Activated CD4-positive, alpha-beta memory T cell treated with anti-CD3 and anti-CD28 coated beads, Interleukin-2, amount 10 ng/mL, durations not matched to agents 7 days and 5 days (primary cell): ENCODE measurements around the gene MSANTD3. TPM values are rescaled to one million over a fixed set of nuclear protein-coding genes. Genes with fewer than 3 reads are reported as not detected.
A peak's percentile ranks its signal among the peaks of the same experiment; 100 is the strongest.

Source experiments
- CTCF ChIA-PET: fragments of 350-600 bp; sonication (Branson Sonifier 250); formaldehyde crosslinking; loops from one replicate; lab custom pipeline; 2021; ENCODE audit warnings: antibody characterized with exemption, inconsistent platforms; lab: Charles Lee
- POLR2A ChIA-PET: fragments of 350-600 bp; sonication (Branson Sonifier 250); formaldehyde crosslinking; loops from one replicate; lab custom pipeline; 2021; ENCODE audit warnings: antibody characterized with exemption; lab: Charles Lee
- DNase-seq: peaks from one replicate; pipeline ENCODE4 v3.0.0-alpha.2; 2020
- H3K27ac Mint-ChIP-seq: one replicate; pipeline ENCODE4 v1.8.0; 2021; ENCODE audit warnings: mild to moderate bottlenecking, mixed read lengths
- H3K27me3 Mint-ChIP-seq: one replicate; pipeline ENCODE4 v1.8.0; 2021; ENCODE audit warnings: mixed read lengths
- H3K36me3 Mint-ChIP-seq: one replicate; pipeline ENCODE4 v1.8.0; 2021; ENCODE audit warnings: low read depth, mixed read lengths
- H3K4me1 Mint-ChIP-seq: one replicate; pipeline ENCODE4 v1.8.0; 2021; ENCODE audit warnings: mixed read lengths
- H3K4me3 Mint-ChIP-seq: one replicate; pipeline ENCODE4 v1.8.0; 2021; ENCODE audit warnings: mild to moderate bottlenecking, mixed read lengths
- H3K9me3 Mint-ChIP-seq: one replicate; pipeline ENCODE4 v1.8.0; 2021; ENCODE audit warnings: mixed read lengths
- total RNA-seq, 2 experiments: library from RNA; stranded (reverse); gene quantifications; one replicate each; pipeline ENCODE4 v1.2.3, GENCODE V29; 2021

MSANTD3 gene
- total RNA-seq, 2 experiments from 2014 or later, result 17.1 to 18.2 TPM

DNA sequence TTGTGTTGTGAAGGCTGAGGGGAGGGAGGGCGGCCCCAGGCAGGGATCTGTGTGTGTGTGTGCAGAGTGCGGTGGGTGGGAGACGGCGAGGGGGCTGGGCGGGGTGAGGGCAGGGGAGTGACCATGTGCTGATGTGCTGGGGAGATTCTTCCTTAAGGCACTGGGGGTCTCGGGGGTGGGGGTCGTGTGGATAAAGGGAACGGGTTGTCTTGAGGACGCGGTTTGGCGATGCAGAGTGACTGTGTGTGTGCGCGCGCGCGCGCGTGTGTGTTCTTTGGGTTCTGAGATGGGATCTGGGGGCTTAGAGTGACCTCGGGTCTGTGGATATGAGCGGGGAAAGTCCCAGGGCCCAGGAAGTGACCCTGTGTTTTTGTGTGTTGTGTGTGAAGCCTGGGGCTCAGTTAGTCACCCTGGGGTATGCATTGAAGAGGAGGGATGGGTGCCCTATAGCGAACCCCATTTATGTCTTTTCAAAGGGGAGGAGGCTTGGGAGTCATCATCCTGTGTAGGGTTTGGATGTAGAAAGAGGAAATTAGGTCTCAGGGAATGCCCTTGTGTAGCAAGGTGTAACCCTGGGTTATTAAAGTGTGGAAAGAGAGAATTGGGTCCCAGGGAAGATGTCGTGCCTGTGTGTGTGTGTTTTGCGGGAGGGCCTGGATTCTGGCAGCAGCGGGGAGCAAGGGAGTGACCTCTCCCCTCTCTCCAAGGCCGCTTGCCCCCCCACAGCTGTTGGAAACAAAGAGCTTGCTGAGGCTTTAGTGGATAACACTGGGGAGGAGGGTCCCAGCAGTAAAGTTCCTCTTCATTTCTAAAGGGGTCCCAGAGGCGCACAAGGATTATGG is 47.4 kb downstream of the MSANTD3 start:
- no peak for DNase-seq
- CTCF ChIA-PET, result no interaction called here
- no peaks in the 10 kb centered on the region for H3K9me3 Mint-ChIP-seq
- peaks cover 5% of the 10 kb centered on the region for H3K4me1 Mint-ChIP-seq
- H3K27ac Mint-ChIP-seq, result no peak overlapping the region
- POLR2A ChIA-PET, result no interaction called here
- peaks cover 35% of the 10 kb centered on the region for H3K27me3 Mint-ChIP-seq
- no peaks in the 10 kb centered on the region for H3K36me3 Mint-ChIP-seq
- peak overlapping the region; percentile 21 for H3K4me3 Mint-ChIP-seq

DNA sequence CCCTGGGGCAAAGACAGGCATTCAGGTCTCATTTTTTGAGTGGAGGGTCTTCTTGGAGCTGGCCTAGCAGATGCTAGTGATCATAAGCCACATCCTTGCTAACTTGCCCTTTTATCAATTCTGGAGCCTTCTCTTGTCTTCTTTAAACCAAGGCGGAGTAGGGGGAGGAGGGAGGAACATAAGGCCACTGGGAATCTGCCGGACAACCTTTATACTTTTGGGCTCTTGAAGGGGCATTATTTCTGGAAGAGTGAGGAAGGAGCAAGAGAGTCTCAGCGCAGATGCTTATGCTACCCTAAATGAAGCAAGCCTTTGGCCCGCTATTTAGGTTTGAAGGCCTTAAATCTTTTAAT is 48.0 kb downstream of the MSANTD3 start:
- Mint-ChIP-seq H3K9me3 (no peaks in the 10 kb centered on the region), H3K36me3 (no peaks in the 10 kb centered on the region), H3K4me3 (no peak overlapping the region), H3K27me3 (peaks cover 35% of the 10 kb centered on the region), H3K4me1 (peaks cover 5% of the 10 kb centered on the region), H3K27ac (no peak overlapping the region)
- CTCF ChIA-PET, result no interaction called here
- no peak for DNase-seq
- POLR2A ChIA-PET, result no interaction called here

DNA sequence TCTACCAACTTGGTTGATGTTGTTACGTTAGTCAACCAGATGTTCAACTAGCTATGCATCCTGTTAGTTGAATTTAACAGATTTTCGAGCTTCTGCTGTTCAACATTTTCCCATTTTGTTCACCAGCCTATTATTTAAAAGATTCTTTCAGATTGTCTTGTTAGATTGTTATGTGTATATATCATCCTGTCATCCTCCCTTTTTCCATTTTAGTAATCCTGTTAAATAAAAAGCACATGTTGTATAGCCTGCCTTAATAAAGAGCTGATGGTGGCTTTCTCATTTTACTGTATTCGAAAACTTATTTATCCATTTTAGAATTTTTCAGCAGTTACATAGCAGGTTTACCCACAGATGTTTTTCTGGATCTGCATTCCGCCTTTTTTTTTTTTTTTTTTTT is 50.3 kb downstream of the MSANTD3 start:
- H3K36me3 Mint-ChIP-seq, result no peaks in the 10 kb centered on the region
- DNase-seq, result no peak
- H3K9me3 Mint-ChIP-seq, result no peaks in the 10 kb centered on the region
- CTCF ChIA-PET, result interaction anchor here (0.7 to 0.9 kb wide), 2 partner anchors 125 to 637 kb away, joined by 3 read pairs; no protein-coding TSS in a partner anchor
- peaks cover 40% of the 10 kb centered on the region for H3K27me3 Mint-ChIP-seq
- POLR2A ChIA-PET, result no interaction called here
- H3K4me3 Mint-ChIP-seq, result no peak overlapping the region
- no peak overlapping the region for H3K27ac Mint-ChIP-seq
- peaks cover 5% of the 10 kb centered on the region for H3K4me1 Mint-ChIP-seq

DNA sequence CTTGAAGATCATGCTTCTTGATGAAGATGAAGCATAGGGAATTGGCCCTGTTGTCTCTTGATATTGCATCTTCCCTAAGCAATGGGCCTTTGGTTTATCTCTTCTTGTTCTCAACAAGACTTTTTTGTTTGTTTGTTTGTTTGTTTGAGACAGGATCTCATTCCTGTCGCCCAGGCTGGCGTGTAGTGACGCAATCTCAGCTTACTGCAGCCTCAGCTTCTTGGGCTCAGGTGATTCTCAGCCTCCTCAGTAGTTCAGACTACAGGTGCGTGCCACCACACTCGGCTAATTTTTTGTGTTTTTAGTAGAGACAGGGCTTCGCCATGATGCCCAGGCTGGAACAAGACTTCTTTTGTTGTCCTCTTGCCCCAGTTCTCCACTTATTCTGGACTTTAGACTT is 51.2 kb downstream of the MSANTD3 start:
- no peak overlapping the region for H3K4me3 Mint-ChIP-seq
- peaks cover 35% of the 10 kb centered on the region for H3K27me3 Mint-ChIP-seq
- ChIA-PET POLR2A (no interaction called here), CTCF (no interaction called here)
- H3K4me1 Mint-ChIP-seq, result peaks cover 5% of the 10 kb centered on the region
- H3K9me3 Mint-ChIP-seq, result no peaks in the 10 kb centered on the region
- no peaks in the 10 kb centered on the region for H3K36me3 Mint-ChIP-seq
- no peak for DNase-seq
- H3K27ac Mint-ChIP-seq, result no peak overlapping the region

DNA sequence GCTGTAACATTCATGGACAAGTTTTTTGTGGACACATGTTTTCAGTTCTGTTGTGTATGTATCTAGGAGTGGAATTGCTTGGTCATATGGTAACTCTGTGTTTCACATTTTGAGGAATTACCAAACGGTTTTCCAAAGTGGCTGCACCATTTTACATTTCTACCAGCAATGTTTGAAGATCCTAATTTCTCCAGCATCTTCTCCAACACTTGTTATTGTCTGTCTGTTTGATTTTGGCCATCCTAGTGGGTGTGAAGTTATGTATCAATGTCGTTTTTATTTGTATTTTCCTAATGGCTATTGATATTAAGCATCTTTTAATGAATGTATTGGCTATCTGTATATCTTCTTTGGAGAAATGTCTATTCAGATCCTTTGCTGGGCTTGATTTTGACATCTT is 52.9 kb downstream of the MSANTD3 start:
- ChIA-PET POLR2A (no interaction called here), CTCF (no interaction called here)
- no peak overlapping the region for H3K4me3 Mint-ChIP-seq
- H3K9me3 Mint-ChIP-seq, result no peaks in the 10 kb centered on the region
- no peaks in the 10 kb centered on the region for H3K4me1 Mint-ChIP-seq
- DNase-seq, result no peak
- no peak overlapping the region for H3K27ac Mint-ChIP-seq
- H3K36me3 Mint-ChIP-seq, result no peaks in the 10 kb centered on the region
- H3K27me3 Mint-ChIP-seq, result peaks cover 26% of the 10 kb centered on the region

DNA sequence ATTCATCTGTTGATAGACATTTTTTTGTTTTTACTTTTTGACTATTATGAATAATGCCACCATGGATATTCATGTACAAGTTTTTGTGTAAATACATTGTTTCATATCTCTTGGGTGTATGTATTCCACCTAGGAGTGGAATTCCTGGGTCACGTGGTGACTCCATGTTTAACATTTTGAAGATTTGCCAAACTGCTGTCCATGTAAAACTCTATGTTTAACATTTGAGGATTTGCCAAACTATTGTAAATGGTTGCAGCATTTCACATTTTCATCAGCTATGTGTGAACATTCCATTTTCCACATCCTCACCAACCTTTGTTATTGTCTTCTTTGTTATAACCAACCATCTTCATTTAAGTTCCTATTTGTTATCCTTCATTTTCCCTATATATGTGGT is 58.3 kb downstream of the MSANTD3 start:
- H3K9me3 Mint-ChIP-seq, result no peaks in the 10 kb centered on the region
- POLR2A ChIA-PET, result no interaction called here
- CTCF ChIA-PET, result no interaction called here
- peaks cover 10% of the 10 kb centered on the region for H3K27me3 Mint-ChIP-seq
- no peak for DNase-seq
- no peaks in the 10 kb centered on the region for H3K36me3 Mint-ChIP-seq
- no peak overlapping the region for H3K4me3 Mint-ChIP-seq
- no peak overlapping the region for H3K27ac Mint-ChIP-seq
- H3K4me1 Mint-ChIP-seq, result no peaks in the 10 kb centered on the region

DNA sequence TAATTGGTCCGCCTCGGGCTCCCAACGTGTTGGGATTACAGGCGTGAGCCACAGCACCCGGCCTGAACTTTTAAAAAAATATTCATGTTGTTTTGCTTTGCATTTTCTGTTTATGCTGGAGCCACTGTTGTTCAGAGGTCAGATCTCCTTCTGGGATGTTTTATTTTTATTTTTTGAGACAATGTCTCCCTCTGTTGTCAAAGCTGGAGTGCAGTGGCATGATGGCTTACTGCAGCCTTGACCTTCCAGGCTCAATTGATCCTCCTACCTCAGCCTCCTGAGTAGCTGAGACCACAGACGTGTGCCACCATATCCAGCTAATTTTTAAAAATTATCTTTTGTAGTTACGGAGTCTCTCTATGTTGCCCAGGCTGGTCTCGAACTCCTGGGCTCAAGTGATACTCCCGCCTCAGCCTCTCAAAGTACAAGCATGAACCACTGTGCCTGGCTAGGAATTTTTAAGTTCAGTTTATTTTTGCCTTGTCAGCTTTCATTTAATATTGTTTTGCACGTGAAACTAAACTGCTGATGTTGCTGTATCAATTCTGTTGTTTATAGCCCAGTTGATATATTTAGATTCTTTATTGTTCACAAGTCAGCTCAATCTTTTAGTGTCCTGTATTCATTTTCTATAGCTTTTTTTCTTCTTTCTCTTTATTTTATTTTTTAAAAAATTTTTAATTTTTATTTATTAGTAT is 59.7 kb downstream of the MSANTD3 start:
- ChIA-PET CTCF (no interaction called here), POLR2A (interaction anchor here (1.4 kb wide), 1 partner anchor 31 kb away, joined by 3 read pairs; no protein-coding TSS in a partner anchor)
- Mint-ChIP-seq H3K4me3 (no peak overlapping the region), H3K27me3 (no peaks in the 10 kb centered on the region), H3K4me1 (no peaks in the 10 kb centered on the region), H3K9me3 (no peaks in the 10 kb centered on the region), H3K27ac (no peak overlapping the region), H3K36me3 (no peaks in the 10 kb centered on the region)
- no peak for DNase-seq

DNA sequence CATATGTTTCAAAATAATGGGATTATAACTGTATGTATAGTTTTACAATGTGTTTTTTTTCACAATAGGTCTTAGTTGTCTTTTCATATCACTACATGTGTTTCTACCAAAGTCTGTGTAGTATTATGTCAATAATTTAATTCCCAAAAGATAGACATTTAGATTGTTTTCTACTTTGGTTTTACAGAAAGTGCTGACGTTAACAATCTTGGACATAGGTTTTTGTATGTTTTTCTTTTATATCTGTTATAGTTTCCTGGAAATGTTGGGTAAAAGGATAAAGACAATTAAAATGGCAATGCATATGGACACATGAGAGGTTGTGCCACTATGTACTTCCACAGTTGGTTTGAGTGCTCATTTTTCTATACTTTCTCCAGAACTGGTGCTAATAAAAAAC is 61.2 kb downstream of the MSANTD3 start:
- DNase-seq, result no peak
- Mint-ChIP-seq H3K27me3 (no peaks in the 10 kb centered on the region), H3K4me1 (no peaks in the 10 kb centered on the region), H3K36me3 (no peaks in the 10 kb centered on the region), H3K9me3 (no peaks in the 10 kb centered on the region), H3K27ac (no peak overlapping the region), H3K4me3 (no peak overlapping the region)
- ChIA-PET POLR2A (no interaction called here), CTCF (no interaction called here)

DNA sequence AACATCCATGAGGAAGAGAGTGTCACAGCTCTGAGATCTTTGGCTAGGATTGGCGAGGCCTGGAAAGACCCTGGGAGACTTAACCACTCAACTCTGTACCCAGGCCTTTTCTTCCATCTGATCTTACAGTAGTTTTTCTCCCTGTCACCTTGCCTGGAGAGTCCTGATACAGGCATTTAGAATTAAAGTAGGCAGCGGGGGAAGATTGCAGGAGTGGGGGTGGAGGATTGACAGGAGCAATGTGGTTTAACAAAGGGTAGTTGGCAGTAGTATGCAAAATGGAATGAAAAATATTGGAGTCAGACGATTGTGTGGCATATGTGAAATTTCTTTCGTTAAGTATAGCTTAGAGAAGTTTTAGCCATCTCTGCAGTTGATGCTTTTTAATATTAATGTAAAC is 62.9 kb downstream of the MSANTD3 start:
- ChIA-PET CTCF (no interaction called here), POLR2A (no interaction called here)
- peaks cover 1% of the 10 kb centered on the region for H3K27me3 Mint-ChIP-seq
- no peak overlapping the region for H3K27ac Mint-ChIP-seq
- H3K4me1 Mint-ChIP-seq, result no peaks in the 10 kb centered on the region
- H3K9me3 Mint-ChIP-seq, result no peaks in the 10 kb centered on the region
- DNase-seq, result no peak
- H3K36me3 Mint-ChIP-seq, result no peaks in the 10 kb centered on the region
- no peak overlapping the region for H3K4me3 Mint-ChIP-seq

DNA sequence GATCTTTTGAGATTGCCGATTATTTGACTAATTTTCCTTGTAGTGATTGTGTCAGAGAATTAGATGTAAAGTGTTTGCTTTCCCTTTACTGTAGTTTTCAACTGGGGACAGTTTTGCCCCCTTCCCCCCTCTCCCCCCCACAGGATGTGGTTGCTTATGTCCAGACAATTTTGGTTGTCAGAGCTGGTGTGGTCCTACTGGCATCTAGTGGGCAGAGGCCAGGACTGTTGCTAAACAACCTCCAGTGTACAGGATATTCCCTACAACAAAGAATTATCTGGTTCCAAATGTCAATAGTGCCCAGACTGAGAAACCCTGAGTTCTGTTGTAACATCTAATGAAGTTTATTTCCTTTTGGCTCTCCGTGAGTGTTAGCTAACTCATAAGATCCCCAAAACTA is 66.0 kb downstream of the MSANTD3 start:
- Mint-ChIP-seq H3K4me3 (no peak overlapping the region), H3K27me3 (peaks cover 4% of the 10 kb centered on the region), H3K27ac (no peak overlapping the region), H3K36me3 (no peaks in the 10 kb centered on the region), H3K9me3 (no peaks in the 10 kb centered on the region), H3K4me1 (no peaks in the 10 kb centered on the region)
- ChIA-PET CTCF (no interaction called here), POLR2A (no interaction called here)
- DNase-seq, result no peak

DNA sequence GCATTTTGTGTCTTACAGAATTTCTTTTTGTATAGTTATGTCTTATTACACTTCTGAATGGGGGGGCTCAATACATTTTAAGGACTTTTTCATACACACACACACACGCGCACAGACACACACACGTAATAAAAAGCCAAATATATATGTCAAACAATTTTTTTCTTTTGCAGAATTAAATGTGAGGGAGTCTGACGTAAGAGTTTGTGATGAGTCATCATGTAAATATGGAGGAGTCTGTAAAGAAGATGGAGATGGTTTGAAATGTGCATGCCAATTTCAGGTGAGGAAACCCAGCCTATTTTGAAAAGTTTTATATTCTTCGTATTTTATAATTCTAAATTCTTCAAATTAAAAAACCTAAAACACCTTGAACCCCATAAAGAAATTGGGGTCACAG is 71.6 kb downstream of the MSANTD3 start:
- DNase-seq, result no peak
- ChIA-PET CTCF (no interaction called here), POLR2A (no interaction called here)
- H3K9me3 Mint-ChIP-seq, result no peaks in the 10 kb centered on the region
- H3K27me3 Mint-ChIP-seq, result peaks cover 4% of the 10 kb centered on the region
- no peak overlapping the region for H3K4me3 Mint-ChIP-seq
- no peaks in the 10 kb centered on the region for H3K36me3 Mint-ChIP-seq
- H3K27ac Mint-ChIP-seq, result no peak overlapping the region
- no peaks in the 10 kb centered on the region for H3K4me1 Mint-ChIP-seq

DNA sequence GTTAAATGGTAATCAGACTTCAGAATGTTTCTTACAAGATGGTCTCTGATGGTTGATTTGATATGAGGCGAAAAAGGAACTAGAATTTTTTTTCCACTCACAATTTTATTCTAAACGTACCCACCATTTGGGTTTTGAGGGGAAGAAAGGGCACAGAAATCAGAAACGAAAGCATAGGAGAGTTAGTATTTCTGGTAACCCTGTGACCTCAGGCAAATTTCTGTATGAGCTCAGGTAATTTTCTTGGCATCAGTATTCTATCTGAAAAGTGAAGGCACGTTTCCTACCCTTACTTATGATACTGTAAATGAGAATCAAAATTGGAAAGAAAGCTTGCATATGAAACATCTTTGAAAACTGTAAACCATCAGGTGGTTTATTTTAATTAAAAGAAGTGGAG is 72.5 kb downstream of the MSANTD3 start:
- Mint-ChIP-seq H3K27ac (no peak overlapping the region), H3K27me3 (peaks cover 3% of the 10 kb centered on the region), H3K36me3 (no peaks in the 10 kb centered on the region), H3K4me3 (no peak overlapping the region), H3K9me3 (no peaks in the 10 kb centered on the region), H3K4me1 (no peaks in the 10 kb centered on the region)
- DNase-seq, result no peak
- POLR2A ChIA-PET, result no interaction called here
- CTCF ChIA-PET, result no interaction called here

DNA sequence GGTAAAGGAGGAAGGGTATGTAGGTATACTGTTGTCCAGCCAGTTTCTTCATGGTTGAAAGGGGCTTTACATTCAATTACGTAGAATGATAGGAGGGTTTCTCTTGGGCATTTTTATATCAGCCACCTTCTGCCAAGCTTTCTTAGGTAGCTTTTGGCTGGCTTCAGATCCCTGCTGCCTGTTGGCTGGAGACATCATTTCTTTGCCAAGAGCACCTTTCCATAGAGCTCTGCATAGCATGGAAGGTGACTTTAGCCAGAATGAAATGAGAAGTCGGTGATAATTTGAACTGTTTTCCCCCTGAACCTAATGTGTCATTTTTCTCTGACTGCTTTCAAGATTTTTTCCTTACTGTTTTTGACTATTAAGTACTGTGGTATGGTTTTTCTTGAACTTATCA is 72.9 kb downstream of the MSANTD3 start:
- ChIA-PET CTCF (no interaction called here), POLR2A (no interaction called here)
- DNase-seq, result no peak
- Mint-ChIP-seq H3K4me1 (no peaks in the 10 kb centered on the region), H3K27ac (no peak overlapping the region), H3K4me3 (no peak overlapping the region), H3K27me3 (peaks cover 2% of the 10 kb centered on the region), H3K9me3 (no peaks in the 10 kb centered on the region), H3K36me3 (no peaks in the 10 kb centered on the region)
